ENCODE results near the gene GDF2.

The GDF2 gene

GRCh38 chr10:47322300-47323061, at the start of gene GDF2:
Gene GDF2 (plus strand): TSS chr10:47322454. CDS start chr10:47322669, 215 bp downstream.
- no peak for DNase-seq (ENCODE audit: low read depth)
- H3K4me3 ChIP-seq (ENCODE audit: low read depth, low read length): no peak within 1 kb of the TSS
- TF ChIP-seq CTCF (IDR thresholded peaks at IDR 0.05; ENCODE audit: insufficient read depth, low read depth, low read length, missing control alignments): no peak

GRCh38 chr10:47276071-47276470, 46.2 kb upstream of the GDF2 start:
- DNase-seq (ENCODE audit: low read depth): no peak
- no peak for TF ChIP-seq CTCF (IDR thresholded peaks at IDR 0.05; ENCODE audit: insufficient read depth, low read depth, low read length, missing control alignments)
- H3K4me3 ChIP-seq (ENCODE audit: low read depth, low read length): no peak overlapping the region

GRCh38 chr10:47276576-47277351, 45.5 kb upstream of the GDF2 start:
- no peak for DNase-seq (ENCODE audit: low read depth)
- H3K4me3 ChIP-seq (ENCODE audit: low read depth, low read length): no peak overlapping the region
- no peak for TF ChIP-seq CTCF (IDR thresholded peaks at IDR 0.05; ENCODE audit: insufficient read depth, low read depth, low read length, missing control alignments)

GRCh38 chr10:47277352-47278151, 44.7 kb upstream of the GDF2 start:
- TF ChIP-seq CTCF (IDR thresholded peaks at IDR 0.05; ENCODE audit: insufficient read depth, low read depth, low read length, missing control alignments): no peak
- H3K4me3 ChIP-seq (ENCODE audit: low read depth, low read length): no peak overlapping the region
- no peak for DNase-seq (ENCODE audit: low read depth)

GRCh38 chr10:47278152-47278473, 44.1 kb upstream of the GDF2 start:
- no peak for DNase-seq (ENCODE audit: low read depth)
- no peak for TF ChIP-seq CTCF (IDR thresholded peaks at IDR 0.05; ENCODE audit: insufficient read depth, low read depth, low read length, missing control alignments)
- no peak overlapping the region for H3K4me3 ChIP-seq (ENCODE audit: low read depth, low read length)

GRCh38 chr10:47278720-47279119, 43.5 kb upstream of the GDF2 start:
- no peak overlapping the region for H3K4me3 ChIP-seq (ENCODE audit: low read depth, low read length)
- no peak for TF ChIP-seq CTCF (IDR thresholded peaks at IDR 0.05; ENCODE audit: insufficient read depth, low read depth, low read length, missing control alignments)
- no peak for DNase-seq (ENCODE audit: low read depth)

All from GM12865 (cell line).